Neural cell (in vitro differentiated cells): ENCODE results near the gene IGLL5. TPM values are rescaled to one million over a fixed set of nuclear protein-coding genes. Genes with fewer than 3 reads are reported as not detected.
A peak's percentile ranks its signal among the peaks of the same experiment; 100 is the strongest.

Experiments used
- H2AFZ ChIP-seq: fragments of 200-600, 300-800 bp; sonication (generic), shearing (Covaris generic); 2 replicates; pipeline ENCODE4 v1.6.0; 2014; ENCODE audit warnings: low read depth, mild to moderate bottlenecking, antibody characterized with exemption, low read length, moderate library complexity
- H3F3A ChIP-seq: fragments of 200-600 bp; shearing (Covaris generic); 2 replicates; pipeline ENCODE4 v1.6.1; 2016; ENCODE audit warnings: mild to moderate bottlenecking, moderate library complexity, mixed read lengths, antibody characterized with exemption, low read length; ENCODE audit not compliant: insufficient read depth, poor library complexity, severe bottlenecking
- H3K27ac ChIP-seq: fragments of 200-600, 300-800 bp; sonication (generic), shearing (Covaris generic); 2 replicates; pipeline ENCODE4 v1.5.1; 2014; ENCODE audit warnings: mild to moderate bottlenecking, low read length, moderate library complexity
- H3K27me3 ChIP-seq: fragments of 300-800, 200-600 bp; sonication (generic), shearing (Covaris generic); 2 replicates; pipeline ENCODE4 v1.6.0; 2014; ENCODE audit warnings: mild to moderate bottlenecking, low read depth, low read length, moderate library complexity; ENCODE audit not compliant: insufficient read depth
- H3K36me3 ChIP-seq: fragments of 300-800, 200-600 bp; sonication (generic), shearing (Covaris generic); 2 replicates; pipeline ENCODE4 v1.5.1; 2014; ENCODE audit warnings: mild to moderate bottlenecking, antibody characterized with exemption, low read length, moderate library complexity; ENCODE audit not compliant: insufficient read depth
- H3K4me2 ChIP-seq: fragments of 300-800, 200-600 bp; sonication (generic), shearing (Covaris generic); 2 replicates; pipeline ENCODE4 v1.6.0; 2014; ENCODE audit warnings: mild to moderate bottlenecking, low read length
- H3K4me3 ChIP-seq: fragments of 300-800, 200-600 bp; sonication (generic), shearing (Covaris generic); 2 replicates; pipeline ENCODE4 v1.5.1; 2014; ENCODE audit warnings: mild to moderate bottlenecking, low read length, moderate library complexity
- H3K79me2 ChIP-seq: fragments of 200-600 bp; shearing (Covaris generic); replicated peaks from 2 replicates; pipeline ENCODE4 v1.6.0; 2014; ENCODE audit warnings: mild to moderate bottlenecking, low read length, moderate library complexity; ENCODE audit not compliant: insufficient read depth
- H3K9ac ChIP-seq: fragments of 300-800, 200-600 bp; sonication (generic), shearing (Covaris generic); 2 replicates; pipeline ENCODE4 v1.6.1; 2016; ENCODE audit warnings: mild to moderate bottlenecking, low read length, mixed read lengths
- H3K9me2 ChIP-seq: fragments of 200-600 bp; shearing (Covaris generic); 2 replicates; pipeline ENCODE4 v1.6.1; 2016; ENCODE audit warnings: mild to moderate bottlenecking, low read length, mixed read lengths; ENCODE audit not compliant: insufficient read depth
- H3K9me3 ChIP-seq: fragments of 200-600, 300-800 bp; sonication (generic), shearing (Covaris generic); 2 replicates; pipeline ENCODE4 v1.6.1; 2016; ENCODE audit warnings: mild to moderate bottlenecking, mixed run types, low read length, moderate library complexity, mixed read lengths
- H4K20me1 ChIP-seq: fragments of 200-600 bp; shearing (Covaris generic); 2 replicates; pipeline ENCODE4 v1.6.1; 2016; ENCODE audit warnings: mild to moderate bottlenecking, mixed run types; ENCODE audit not compliant: insufficient read depth
- EP300 ChIP-seq: fragments of 450-650 bp; conservative IDR thresholded peaks from 2 replicates; pipeline ENCODE4 v1.6.1; 2014; ENCODE audit warnings: antibody characterized with exemption, mild to moderate bottlenecking, moderate library complexity; ENCODE audit not compliant: poor library complexity, severe bottlenecking
- EZH2 ChIP-seq: fragments of 200-600, 300-800 bp; shearing (Covaris generic), sonication (generic); IDR thresholded peaks from 2 replicates; pipeline ENCODE4 v1.6.1; 2014; ENCODE audit warnings: antibody characterized with exemption, low read length, borderline replicate concordance, mild to moderate bottlenecking; ENCODE audit not compliant: insufficient read depth, poor library complexity, severe bottlenecking
- MXI1 ChIP-seq: fragments of 450-650 bp; conservative IDR thresholded peaks from 2 replicates; pipeline ENCODE4 v1.6.1; 2014; ENCODE audit warnings: antibody characterized with exemption, mild to moderate bottlenecking; ENCODE audit not compliant: poor library complexity, severe bottlenecking
- POLR2AphosphoS5 ChIP-seq: IDR thresholded peaks from 2 replicates; pipeline ENCODE4 v1.6.1; 2012
- RAD21 ChIP-seq: fragments of 450-650 bp; conservative IDR thresholded peaks from 2 replicates; pipeline ENCODE4 v1.6.1; 2014; ENCODE audit warnings: antibody characterized with exemption, mild to moderate bottlenecking, moderate library complexity
- SMC3 ChIP-seq: fragments of 450-650 bp; conservative IDR thresholded peaks from 2 replicates; pipeline ENCODE4 v1.6.1; 2014; ENCODE audit warnings: antibody characterized with exemption, mild to moderate bottlenecking, moderate library complexity; ENCODE audit not compliant: poor library complexity
- TAF1 ChIP-seq: IDR thresholded peaks from 2 replicates; pipeline ENCODE4 v1.6.1; 2012; ENCODE audit warnings: low read depth
- polyA plus RNA-seq: library from polyadenylated mRNA; depleted of rRNA; stranded (reverse); fragments of >200 nt; gene quantifications from 2 replicates; pipeline ENCODE4 v1.2.3, GENCODE V29; 2014
- TF ChIP-seq, protein P1 (sequence below): fragments of 450-650 bp; IDR thresholded peaks from 2 replicates; pipeline ENCODE4 v1.5.1; 2014; ENCODE audit warnings: antibody characterized with exemption, mild to moderate bottlenecking, moderate library complexity; ENCODE audit not compliant: poor library complexity, severe bottlenecking
- TF ChIP-seq, protein P2 (sequence below): IDR thresholded peaks from 2 replicates; pipeline ENCODE4 v1.6.1; 2012; ENCODE audit warnings: borderline replicate concordance

Gene IGLL5
- polyA plus RNA-seq, 1 donor from 2014 or later, result 0.19 TPM

DNA sequence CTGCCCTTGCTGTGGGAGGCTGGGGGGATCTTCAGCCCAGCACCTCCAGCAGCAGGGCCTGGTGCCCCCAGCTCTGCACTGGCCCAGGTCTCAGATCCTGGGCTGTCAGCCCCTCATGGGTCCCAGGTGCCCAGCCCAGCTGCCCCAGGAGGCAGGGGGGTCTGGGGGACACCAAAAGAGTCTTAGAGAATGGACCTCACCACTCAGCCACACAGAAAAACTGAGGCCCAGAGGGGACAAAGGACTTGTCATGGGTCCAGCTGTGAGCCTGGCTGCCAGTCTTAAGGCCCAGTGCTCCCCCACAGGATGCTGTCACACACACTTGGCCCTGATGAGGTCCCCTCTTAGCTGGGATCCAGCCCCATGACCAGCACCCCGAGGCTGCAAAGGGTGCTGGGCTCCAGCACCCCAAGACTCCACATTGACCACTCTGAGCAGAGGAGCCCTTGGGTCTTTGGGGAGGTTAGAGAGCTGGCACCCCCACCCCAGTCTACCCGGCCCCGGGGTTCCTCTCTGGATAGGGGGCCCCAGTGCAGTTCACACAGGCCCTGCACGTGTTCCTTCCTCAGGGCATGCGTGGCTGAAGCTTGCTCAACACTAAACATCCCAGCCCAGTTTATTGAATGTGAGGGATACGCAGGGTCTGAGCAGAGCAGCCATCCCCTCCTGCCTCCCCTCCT, 54.4 kb downstream of the IGLL5 start:
- H3K9me3 ChIP-seq, result no peaks in the 10 kb centered on the region
- H3F3A ChIP-seq, result no peaks in the 10 kb centered on the region
- no peaks in the 10 kb centered on the region for H3K9me2 ChIP-seq
- no peaks in the 10 kb centered on the region for H4K20me1 ChIP-seq
- no peak for TF ChIP-seq SMC3
- no peak for TF ChIP-seq MXI1
- no peak for TF ChIP-seq RAD21
- TF ChIP-seq, protein P1, sequence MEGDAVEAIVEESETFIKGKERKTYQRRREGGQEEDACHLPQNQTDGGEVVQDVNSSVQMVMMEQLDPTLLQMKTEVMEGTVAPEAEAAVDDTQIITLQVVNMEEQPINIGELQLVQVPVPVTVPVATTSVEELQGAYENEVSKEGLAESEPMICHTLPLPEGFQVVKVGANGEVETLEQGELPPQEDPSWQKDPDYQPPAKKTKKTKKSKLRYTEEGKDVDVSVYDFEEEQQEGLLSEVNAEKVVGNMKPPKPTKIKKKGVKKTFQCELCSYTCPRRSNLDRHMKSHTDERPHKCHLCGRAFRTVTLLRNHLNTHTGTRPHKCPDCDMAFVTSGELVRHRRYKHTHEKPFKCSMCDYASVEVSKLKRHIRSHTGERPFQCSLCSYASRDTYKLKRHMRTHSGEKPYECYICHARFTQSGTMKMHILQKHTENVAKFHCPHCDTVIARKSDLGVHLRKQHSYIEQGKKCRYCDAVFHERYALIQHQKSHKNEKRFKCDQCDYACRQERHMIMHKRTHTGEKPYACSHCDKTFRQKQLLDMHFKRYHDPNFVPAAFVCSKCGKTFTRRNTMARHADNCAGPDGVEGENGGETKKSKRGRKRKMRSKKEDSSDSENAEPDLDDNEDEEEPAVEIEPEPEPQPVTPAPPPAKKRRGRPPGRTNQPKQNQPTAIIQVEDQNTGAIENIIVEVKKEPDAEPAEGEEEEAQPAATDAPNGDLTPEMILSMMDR, result no peak
- no peak for TF ChIP-seq EP300
- TF ChIP-seq TAF1, result no peak
- TF ChIP-seq EZH2, result no peak
- TF ChIP-seq POLR2AphosphoS5, result no peak
- TF ChIP-seq, protein P2, sequence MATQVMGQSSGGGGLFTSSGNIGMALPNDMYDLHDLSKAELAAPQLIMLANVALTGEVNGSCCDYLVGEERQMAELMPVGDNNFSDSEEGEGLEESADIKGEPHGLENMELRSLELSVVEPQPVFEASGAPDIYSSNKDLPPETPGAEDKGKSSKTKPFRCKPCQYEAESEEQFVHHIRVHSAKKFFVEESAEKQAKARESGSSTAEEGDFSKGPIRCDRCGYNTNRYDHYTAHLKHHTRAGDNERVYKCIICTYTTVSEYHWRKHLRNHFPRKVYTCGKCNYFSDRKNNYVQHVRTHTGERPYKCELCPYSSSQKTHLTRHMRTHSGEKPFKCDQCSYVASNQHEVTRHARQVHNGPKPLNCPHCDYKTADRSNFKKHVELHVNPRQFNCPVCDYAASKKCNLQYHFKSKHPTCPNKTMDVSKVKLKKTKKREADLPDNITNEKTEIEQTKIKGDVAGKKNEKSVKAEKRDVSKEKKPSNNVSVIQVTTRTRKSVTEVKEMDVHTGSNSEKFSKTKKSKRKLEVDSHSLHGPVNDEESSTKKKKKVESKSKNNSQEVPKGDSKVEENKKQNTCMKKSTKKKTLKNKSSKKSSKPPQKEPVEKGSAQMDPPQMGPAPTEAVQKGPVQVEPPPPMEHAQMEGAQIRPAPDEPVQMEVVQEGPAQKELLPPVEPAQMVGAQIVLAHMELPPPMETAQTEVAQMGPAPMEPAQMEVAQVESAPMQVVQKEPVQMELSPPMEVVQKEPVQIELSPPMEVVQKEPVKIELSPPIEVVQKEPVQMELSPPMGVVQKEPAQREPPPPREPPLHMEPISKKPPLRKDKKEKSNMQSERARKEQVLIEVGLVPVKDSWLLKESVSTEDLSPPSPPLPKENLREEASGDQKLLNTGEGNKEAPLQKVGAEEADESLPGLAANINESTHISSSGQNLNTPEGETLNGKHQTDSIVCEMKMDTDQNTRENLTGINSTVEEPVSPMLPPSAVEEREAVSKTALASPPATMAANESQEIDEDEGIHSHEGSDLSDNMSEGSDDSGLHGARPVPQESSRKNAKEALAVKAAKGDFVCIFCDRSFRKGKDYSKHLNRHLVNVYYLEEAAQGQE, result no peak
- H3K27me3 ChIP-seq, result no peaks in the 10 kb centered on the region
- H3K9ac ChIP-seq, result no peak overlapping the region
- H3K27ac ChIP-seq, result no peak overlapping the region
- no peaks in the 10 kb centered on the region for H3K79me2 ChIP-seq
- H3K4me3 ChIP-seq, result no peak overlapping the region
- H3K36me3 ChIP-seq, result no peaks in the 10 kb centered on the region
- no peak overlapping the region for H2AFZ ChIP-seq
- no peak overlapping the region for H3K4me2 ChIP-seq

DNA sequence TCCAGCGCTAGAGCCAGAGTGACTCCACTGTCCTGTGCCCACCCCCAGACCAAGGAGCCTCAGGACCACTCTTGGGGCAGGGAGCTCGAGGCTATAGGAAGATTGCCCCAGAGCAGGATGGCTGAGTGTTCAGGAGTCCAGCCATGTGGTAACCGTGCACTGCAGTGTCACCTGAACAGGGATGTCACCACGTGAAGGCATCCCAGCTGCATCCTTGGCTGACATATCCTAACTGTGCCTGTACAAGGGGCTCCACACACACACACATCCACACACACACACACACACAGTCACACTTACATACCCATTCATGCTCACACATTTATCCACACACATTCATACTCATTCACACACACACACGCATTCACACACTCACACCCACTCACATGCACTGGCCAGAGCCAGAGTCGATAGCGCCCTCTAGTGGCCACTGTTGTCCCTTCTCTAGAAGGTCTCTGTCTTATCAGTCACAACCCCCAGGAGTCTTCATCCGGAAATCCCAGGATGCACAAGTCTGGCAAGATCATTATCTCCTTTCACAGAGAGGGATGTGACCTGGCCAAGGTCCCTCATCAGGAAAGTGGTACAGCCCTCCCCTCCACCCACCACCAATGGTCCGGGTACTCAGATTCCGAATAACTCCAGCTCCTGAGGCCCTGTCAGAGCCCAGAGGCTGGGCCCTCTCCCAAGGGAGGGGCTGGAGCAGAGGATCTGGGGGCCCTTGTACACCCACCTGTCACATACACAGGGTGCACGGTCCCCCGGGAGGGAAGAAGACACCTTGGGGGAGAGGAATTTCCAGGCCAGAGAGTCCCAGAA, 55.1 kb downstream of the IGLL5 start:
- Histone ChIP-seq H3K27ac (no peak overlapping the region), H3K27me3 (no peaks in the 10 kb centered on the region), H3K9me3 (no peaks in the 10 kb centered on the region), H3K4me3 (no peak overlapping the region), H3K79me2 (no peaks in the 10 kb centered on the region), H3F3A (no peaks in the 10 kb centered on the region), H3K4me2 (no peak overlapping the region), H2AFZ (no peak overlapping the region), H4K20me1 (no peaks in the 10 kb centered on the region), H3K9me2 (no peaks in the 10 kb centered on the region), H3K36me3 (no peaks in the 10 kb centered on the region), H3K9ac (no peak overlapping the region)
- TF ChIP-seq TAF1, result no peak
- TF ChIP-seq, protein P2, result no peak
- peak; percentile 29 for TF ChIP-seq SMC3
- no peak for TF ChIP-seq RAD21
- no peak for TF ChIP-seq MXI1
- TF ChIP-seq, protein P1, result peak; percentile 47
- TF ChIP-seq EP300, result no peak
- TF ChIP-seq EZH2, result no peak
- TF ChIP-seq POLR2AphosphoS5, result no peak
